Ascending aorta (tissue), 2 donors: Measurements from ENCODE around the gene SLC38A5. TPM values are rescaled to one million over a fixed set of nuclear protein-coding genes. Genes with fewer than 3 reads are reported as not detected.
A peak's percentile ranks its signal among the peaks of the same experiment; 100 is the strongest.
"Not testable (repeated sequence)": the region's sequence is repeated elsewhere in the genome, so short reads cannot be mapped to it uniquely, and the experiment has no call there.

Experiments
- DNase-seq, 2 donors: peaks; one replicate each; pipeline ENCODE4 v3.0.0-alpha.2; 2019; ENCODE audit warnings: low spot score in 2 of 2
- H3K27ac ChIP-seq, 2 donors: fragments of 200-600 bp; sonication (generic); one replicate each; pipeline ENCODE4 v1.5.1; 2016 to 2017; ENCODE audit warnings: mild to moderate bottlenecking in 1 of 2
- H3K27me3 ChIP-seq: fragments of 200-600 bp; sonication (generic); one replicate; pipeline ENCODE4 v1.5.1; 2017
- H3K36me3 ChIP-seq, 2 donors: fragments of 200-600 bp; sonication (generic); one replicate each; pipeline ENCODE4 v1.5.1; 2016
- H3K4me1 ChIP-seq, 2 donors: fragments of 200-600 bp; sonication (generic); one replicate each; pipeline ENCODE4 v1.5.1; 2016 to 2017; ENCODE audit warnings: mild to moderate bottlenecking in 1 of 2
- H3K4me3 ChIP-seq, 2 donors: fragments of 200-600 bp; sonication (generic); one replicate each; pipeline ENCODE4 v1.5.1; 2016 to 2017; ENCODE audit warnings: mild to moderate bottlenecking in 1 of 2
- H3K9me3 ChIP-seq, 2 donors: fragments of 200-600 bp; sonication (generic); one replicate each; pipeline ENCODE4 v1.5.1; 2016
- intact Hi-C: fragments of 100-400 bp; cut with DNase I; formaldehyde crosslinking; loops from one replicate; pipeline ENCODE4 v1.15.1; 2023
- total RNA-seq: library from RNA; depleted of rRNA; stranded (reverse); fragments of >200 nt; gene quantifications from one replicate; pipeline ENCODE4 v1.1.0, GENCODE V29; 2016
- TF ChIP-seq, protein P1 (sequence below), 3 experiments: fragments of 200-600 bp in 2 of 3; fragments of 450-650 bp in 1 of 3; sonication (generic) in 2 of 3; IDR thresholded peaks; one replicate each; pipeline ENCODE4 v1.5.1; 2016 to 2019; ENCODE audit warnings: antibody characterized with exemption in 3 of 3, mild to moderate bottlenecking in 1 of 3, moderate library complexity in 1 of 3

The SLC38A5 gene
- total RNA-seq, result 39.6 TPM

DNA sequence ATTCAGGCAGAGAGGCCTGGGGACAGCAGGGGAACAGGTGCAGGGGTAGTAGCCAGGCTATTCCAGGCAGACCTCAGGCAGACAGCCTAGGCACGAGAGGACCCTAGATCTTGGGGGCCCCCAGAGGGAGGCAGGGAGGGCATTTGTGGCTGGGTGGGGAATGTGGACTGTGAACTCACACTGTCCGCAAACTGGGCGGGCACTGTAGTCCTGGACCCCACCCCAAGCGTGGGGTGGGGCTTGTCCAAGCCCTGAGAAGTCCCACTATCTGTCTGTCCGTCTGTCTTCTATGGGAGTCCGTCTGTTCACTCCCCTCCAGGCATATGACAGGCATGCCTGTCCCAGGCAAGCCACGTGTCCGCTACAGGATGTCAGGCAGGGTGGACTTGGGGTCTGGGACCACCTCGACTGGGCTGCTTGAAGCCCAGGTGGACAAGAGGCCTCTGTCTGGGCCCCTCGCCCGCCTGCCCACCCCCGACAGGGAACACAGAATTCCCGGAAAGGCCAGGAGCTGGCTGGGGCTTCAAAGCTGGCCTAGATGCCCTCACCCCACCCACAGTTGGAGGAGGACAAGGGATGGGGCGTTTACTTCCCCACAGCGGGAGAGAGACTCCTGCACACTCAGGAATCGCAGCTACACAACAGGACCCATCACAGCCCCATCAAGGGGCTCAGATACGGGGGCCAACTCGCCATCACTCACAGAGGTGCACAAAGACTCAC, at the start of gene SLC38A5:
TSS of gene SLC38A5 (minus strand) at position 151 of the 723 bp plus-strand sequence. CDS start 2,336 bp downstream, outside the sequence.
- Histone ChIP-seq H3K27ac (no peak within 1 kb of the TSS), H3K36me3 (no peaks in the 10 kb centered on the region), H3K27me3 (no peaks in the 10 kb centered on the region), H3K4me1 (no peaks in the 10 kb centered on the region), H3K9me3 (no peaks in the 10 kb centered on the region), H3K4me3 (peak within 1 kb of the TSS; percentile 36 to 57)
- TF ChIP-seq, protein P1, sequence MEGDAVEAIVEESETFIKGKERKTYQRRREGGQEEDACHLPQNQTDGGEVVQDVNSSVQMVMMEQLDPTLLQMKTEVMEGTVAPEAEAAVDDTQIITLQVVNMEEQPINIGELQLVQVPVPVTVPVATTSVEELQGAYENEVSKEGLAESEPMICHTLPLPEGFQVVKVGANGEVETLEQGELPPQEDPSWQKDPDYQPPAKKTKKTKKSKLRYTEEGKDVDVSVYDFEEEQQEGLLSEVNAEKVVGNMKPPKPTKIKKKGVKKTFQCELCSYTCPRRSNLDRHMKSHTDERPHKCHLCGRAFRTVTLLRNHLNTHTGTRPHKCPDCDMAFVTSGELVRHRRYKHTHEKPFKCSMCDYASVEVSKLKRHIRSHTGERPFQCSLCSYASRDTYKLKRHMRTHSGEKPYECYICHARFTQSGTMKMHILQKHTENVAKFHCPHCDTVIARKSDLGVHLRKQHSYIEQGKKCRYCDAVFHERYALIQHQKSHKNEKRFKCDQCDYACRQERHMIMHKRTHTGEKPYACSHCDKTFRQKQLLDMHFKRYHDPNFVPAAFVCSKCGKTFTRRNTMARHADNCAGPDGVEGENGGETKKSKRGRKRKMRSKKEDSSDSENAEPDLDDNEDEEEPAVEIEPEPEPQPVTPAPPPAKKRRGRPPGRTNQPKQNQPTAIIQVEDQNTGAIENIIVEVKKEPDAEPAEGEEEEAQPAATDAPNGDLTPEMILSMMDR (IDR thresholded peaks at IDR 0.05), result no peak
- DNase-seq, result no peak
- intact Hi-C loops, result loop anchor here (10.0 kb wide), 1 partner anchor 425 kb away; the partner anchor contains the start of genes PQBP1 and TIMM17B

DNA sequence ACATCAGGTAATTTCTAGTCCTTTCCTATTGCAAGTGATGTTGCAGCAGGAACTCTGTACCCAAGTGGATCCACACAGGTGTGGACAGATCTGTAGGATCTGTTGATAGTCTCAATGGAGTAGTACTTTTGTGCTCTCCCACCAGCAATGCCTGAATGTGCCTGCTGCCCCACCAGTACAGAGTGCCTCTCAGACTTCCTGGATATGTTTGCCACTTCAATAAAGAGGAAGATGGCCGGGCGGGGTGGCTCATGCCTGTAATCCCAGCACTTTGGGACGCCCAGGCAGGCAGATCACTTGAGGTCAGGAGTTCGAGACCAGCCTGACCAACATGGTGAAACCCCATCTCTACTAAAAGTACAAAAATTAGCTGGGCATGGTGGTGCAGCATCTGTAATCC, 49.4 kb upstream of the SLC38A5 start:
- H3K27me3 ChIP-seq, H3K27ac ChIP-seq, H3K9me3 ChIP-seq, H3K4me3 ChIP-seq, intact Hi-C loops, H3K36me3 ChIP-seq, H3K4me1 ChIP-seq, DNase-seq: not testable (repeated sequence)

DNA sequence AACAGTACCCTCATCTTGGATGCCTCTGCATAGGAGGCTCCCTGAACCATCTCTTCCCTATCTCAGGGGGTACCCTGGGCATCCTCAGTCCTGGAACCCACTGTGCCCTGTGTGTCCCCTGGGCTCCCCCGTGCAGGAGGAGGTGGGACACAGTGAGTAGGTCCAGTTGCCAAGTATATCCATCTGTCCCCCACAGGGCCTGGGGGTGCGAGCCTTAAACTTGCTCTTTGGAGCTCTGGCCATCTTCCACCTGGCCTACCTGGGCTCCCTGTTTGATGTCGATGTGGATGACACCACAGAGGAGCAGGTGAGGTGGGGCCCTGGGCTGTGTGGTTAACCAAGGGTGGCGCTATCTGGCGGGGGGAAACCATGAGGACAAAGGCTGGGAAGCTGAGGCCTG, 46.9 kb upstream of the SLC38A5 start:
- no peaks in the 10 kb centered on the region for H3K4me1 ChIP-seq
- TF ChIP-seq, protein P1 (IDR thresholded peaks at IDR 0.05), result no peak
- H3K27me3 ChIP-seq, result no peaks in the 10 kb centered on the region
- H3K36me3 ChIP-seq, result peaks cover 5 to 6% of the 10 kb centered on the region in 2 donors
- intact Hi-C loops, result no loop called here
- H3K27ac ChIP-seq, result no peak overlapping the region
- DNase-seq, result no peak
- H3K9me3 ChIP-seq, result no peaks in the 10 kb centered on the region
- H3K4me3 ChIP-seq, result no peak overlapping the region

DNA sequence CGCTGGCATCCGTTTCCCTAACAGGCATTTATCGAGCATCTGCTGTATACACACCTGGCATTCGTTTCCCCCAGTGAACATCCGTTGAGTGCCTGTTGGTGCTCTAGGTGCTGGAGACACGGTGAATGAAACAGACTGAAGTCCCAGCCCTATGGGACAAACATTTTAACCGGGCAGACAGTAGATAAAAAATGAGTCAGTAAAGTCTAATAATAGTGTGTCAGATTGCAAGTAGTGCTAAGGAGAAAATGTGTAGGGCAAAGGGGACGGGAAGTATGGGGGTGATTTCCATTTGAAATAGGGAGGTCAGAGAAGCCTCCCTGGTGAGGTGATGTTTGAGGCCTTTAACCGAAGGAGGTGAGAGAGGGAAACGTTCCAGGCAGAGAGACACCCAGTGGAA, 46.2 kb upstream of the SLC38A5 start:
- no peaks in the 10 kb centered on the region for H3K27me3 ChIP-seq
- H3K4me3 ChIP-seq, result no peak overlapping the region
- TF ChIP-seq, protein P1 (IDR thresholded peaks at IDR 0.05), result no peak
- no peak for DNase-seq
- no peak overlapping the region for H3K27ac ChIP-seq
- H3K4me1 ChIP-seq, result no peaks in the 10 kb centered on the region
- intact Hi-C loops, result no loop called here
- no peaks in the 10 kb centered on the region for H3K9me3 ChIP-seq
- H3K36me3 ChIP-seq, result peaks cover 5 to 6% of the 10 kb centered on the region in 2 donors

DNA sequence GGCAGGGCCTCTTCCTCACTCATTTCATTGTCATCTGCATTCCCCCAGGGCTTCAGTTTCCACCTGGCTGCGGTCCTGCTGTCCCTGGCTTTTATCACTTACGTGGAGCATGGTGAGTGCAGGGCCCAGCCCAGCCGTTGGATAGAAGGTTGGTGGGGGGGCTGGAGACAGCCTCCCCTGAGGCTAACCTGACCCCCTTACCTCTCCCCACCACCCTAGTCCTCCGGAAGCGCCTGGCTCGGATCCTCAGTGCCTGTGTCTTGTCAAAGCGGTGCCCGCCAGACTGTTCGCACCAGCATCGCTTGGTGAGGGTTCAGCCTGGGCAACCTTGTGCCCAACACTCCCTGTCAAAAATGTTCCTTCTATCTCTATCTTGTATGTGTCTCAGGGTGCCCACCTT, 45.8 kb upstream of the SLC38A5 start:
- Histone ChIP-seq H3K27me3 (no peaks in the 10 kb centered on the region), H3K36me3 (peaks cover 5 to 6% of the 10 kb centered on the region in 2 donors), H3K9me3 (no peaks in the 10 kb centered on the region), H3K4me3 (no peak overlapping the region), H3K27ac (no peak overlapping the region), H3K4me1 (no peaks in the 10 kb centered on the region)
- DNase-seq, result no peak
- intact Hi-C loops, result no loop called here
- TF ChIP-seq, protein P1 (IDR thresholded peaks at IDR 0.05), result no peak

DNA sequence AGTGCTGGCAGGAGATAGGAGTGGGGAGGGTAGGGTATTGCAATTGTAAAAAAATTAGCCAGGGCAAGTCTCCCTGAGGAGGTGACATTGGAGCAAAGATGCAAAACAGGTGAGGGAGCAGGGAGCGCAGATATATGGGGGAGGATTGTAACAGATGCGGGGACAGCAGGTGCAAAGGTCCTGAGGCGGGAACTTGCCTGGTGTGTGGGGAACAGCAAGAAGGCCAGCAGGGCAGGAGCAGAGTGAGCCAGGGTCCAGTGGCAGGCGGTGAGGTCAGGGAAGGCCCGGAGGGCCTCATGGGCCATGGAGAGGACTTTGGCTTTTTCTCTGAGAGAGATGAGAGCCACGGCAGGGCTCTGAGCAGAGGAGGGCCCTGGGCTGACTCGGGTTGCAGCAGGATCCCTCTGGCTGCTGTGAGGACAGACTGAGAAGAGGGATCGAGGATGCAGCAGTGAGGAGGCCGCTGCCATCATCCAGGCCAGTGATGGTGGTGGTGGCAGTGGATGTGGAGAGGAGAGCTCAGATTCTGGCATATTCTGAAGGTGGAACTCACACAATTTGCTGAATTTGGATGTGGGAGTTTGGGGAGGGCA, 44.9 kb upstream of the SLC38A5 start:
- Histone ChIP-seq H3K27ac (no peak overlapping the region), H3K27me3 (no peaks in the 10 kb centered on the region), H3K36me3 (peaks cover 5 to 6% of the 10 kb centered on the region in 2 donors), H3K4me1 (no peaks in the 10 kb centered on the region), H3K4me3 (no peak overlapping the region), H3K9me3 (no peaks in the 10 kb centered on the region)
- intact Hi-C loops, result no loop called here
- no peak for DNase-seq
- TF ChIP-seq, protein P1 (IDR thresholded peaks at IDR 0.05), result no peak
